Natural killer cell (primary cell): ENCODE data around the gene PRRG1. TPM values are rescaled to one million over a fixed set of nuclear protein-coding genes. Genes with fewer than 3 reads are reported as not detected.
"Not testable (repeated sequence)": the region's sequence is repeated elsewhere in the genome, so short reads cannot be mapped to it uniquely, and the experiment has no call there.

Experiments
- ATAC-seq, 3 donors: fragments of 150-1000 bp in 2 of 3; fragments of 200-7000 bp in 1 of 3; cut with Tn5 transposase; 1 replicate in 1 of 3; 2 replicates in 2 of 3; pipeline ENCODE4 v1.10.0; 2021; ENCODE audit warnings: mild to moderate bottlenecking in 2 of 3, moderate library complexity in 2 of 3
- DNase-seq, 2 donors: peaks; one replicate each; pipeline versions ENCODE4 v3.0.0 to v3.0.0-alpha.2; 2013 to 2021; ENCODE audit warnings: mixed read lengths in 1 of 2
- H3K27ac ChIP-seq: one replicate; pipeline ENCODE4 v1.5.1; 2013; ENCODE audit warnings: mild to moderate bottlenecking, low read length
- H3K27me3 ChIP-seq: one replicate; pipeline ENCODE4 v1.6.1; 2013; ENCODE audit warnings: low read length; ENCODE audit not compliant: control insufficient read depth, insufficient read depth
- H3K36me3 ChIP-seq: one replicate; pipeline ENCODE4 v1.6.1; 2013; ENCODE audit warnings: low read length; ENCODE audit not compliant: control insufficient read depth, insufficient read depth
- H3K4me1 ChIP-seq: one replicate; pipeline ENCODE4 v1.6.1; 2013; ENCODE audit warnings: low read length; ENCODE audit not compliant: control insufficient read depth, insufficient read depth
- H3K4me3 ChIP-seq: one replicate; pipeline ENCODE4 v1.5.1; 2013; ENCODE audit warnings: low read length
- H3K9me3 ChIP-seq: one replicate; pipeline ENCODE4 v1.6.1; 2013; ENCODE audit warnings: low read length; ENCODE audit not compliant: control insufficient read depth, insufficient read depth
- H3K27ac Mint-ChIP-seq, 2 donors: one replicate each; pipeline ENCODE4 v1.8.0; 2022; ENCODE audit warnings: mild to moderate bottlenecking in 2 of 2, mixed read lengths in 2 of 2, moderate library complexity in 1 of 2
- H3K27me3 Mint-ChIP-seq, 2 donors: one replicate each; pipeline ENCODE4 v1.8.0; 2022; ENCODE audit warnings: low read depth in 2 of 2, mixed read lengths in 2 of 2
- H3K36me3 Mint-ChIP-seq: one replicate; pipeline ENCODE4 v1.8.0; 2022; ENCODE audit warnings: mixed read lengths
- H3K4me1 Mint-ChIP-seq, 2 donors: one replicate each; pipeline ENCODE4 v1.8.0; 2022; ENCODE audit warnings: mixed read lengths in 2 of 2
- H3K4me3 Mint-ChIP-seq: one replicate; pipeline ENCODE4 v1.8.0; 2022; ENCODE audit warnings: mild to moderate bottlenecking, moderate library complexity, mixed read lengths
- H3K9me3 Mint-ChIP-seq, 2 donors: one replicate each; pipeline ENCODE4 v1.8.0; 2022; ENCODE audit warnings: mixed read lengths in 2 of 2
- CTCF ChIP-seq: fragments of 200-600 bp; IDR thresholded peaks from one replicate; pipeline ENCODE4 v1.8.0; 2022; ENCODE audit warnings: antibody characterized with exemption
- WGBS: methylation state at CpG from one replicate; pipeline ENCODE4 v1.1.7; 2013; ENCODE audit warnings: missing lambda C conversion rate; ENCODE audit not compliant: insufficient coverage; 5-methylcytosine and 5-hydroxymethylcytosine counted together
- intact Hi-C: fragments of 100-400 bp; cut with micrococcal nuclease; formaldehyde crosslinking; loops from one replicate; pipeline ENCODE4 v1.14.2; 2022
- total RNA-seq, 4 donors: library from RNA; stranded (reverse); fragments of 120-200 nt in 1 of 4; gene quantifications; one replicate each; pipeline versions ENCODE4 v1.2.3 to v1.2.4, GENCODE V29; 2013 to 2022

The PRRG1 gene
- total RNA-seq, 3 donors from 2014 or later (not counting 1 experiment from before 2014, with no cell fraction given): not detected

GRCh38 chrX:37499649-37500048 lies 150.5 kb downstream of the PRRG1 start:
- H3K4me3 ChIP-seq, H3K27me3 ChIP-seq, H3K4me1 Mint-ChIP-seq, DNase-seq, H3K4me1 ChIP-seq, ATAC-seq, H3K27ac ChIP-seq, H3K9me3 ChIP-seq, H3K36me3 ChIP-seq, H3K9me3 Mint-ChIP-seq, H3K27ac Mint-ChIP-seq, H3K36me3 Mint-ChIP-seq, H3K4me3 Mint-ChIP-seq: not testable (repeated sequence)
- H3K27me3 Mint-ChIP-seq: peaks cover 3 to 12% of the 10 kb centered on the region in 2 donors
- WGBS: 75% methylated on average over 2 of the region's 4 CpGs
- intact Hi-C loops: loop anchor here (10.0 kb wide), 1 partner anchor 325 kb away; no protein-coding TSS in a partner anchor

GRCh38 chrX:37504991-37505390 lies 155.8 kb downstream of the PRRG1 start:
- no peak for TF ChIP-seq CTCF
- no peak overlapping the region for H3K4me3 ChIP-seq
- no peak overlapping the region for H3K4me3 Mint-ChIP-seq
- intact Hi-C loops: loop anchor here (10.0 kb wide), 1 partner anchor 320 kb away; no protein-coding TSS in a partner anchor
- H3K36me3 ChIP-seq: no peaks in the 10 kb centered on the region
- H3K4me1 Mint-ChIP-seq: no peaks in the 10 kb centered on the region
- no peak for ATAC-seq
- peaks cover 3 to 9% of the 10 kb centered on the region in 2 donors for H3K27me3 Mint-ChIP-seq
- H3K4me1 ChIP-seq: no peaks in the 10 kb centered on the region
- no peaks in the 10 kb centered on the region for H3K9me3 ChIP-seq
- DNase-seq: no peak
- WGBS: 98% methylated on average over 35 of the region's 35 CpGs
- no peaks in the 10 kb centered on the region for H3K36me3 Mint-ChIP-seq
- H3K27ac Mint-ChIP-seq: no peak overlapping the region
- H3K27me3 ChIP-seq: no peaks in the 10 kb centered on the region
- H3K27ac ChIP-seq: no peak overlapping the region
- no peaks in the 10 kb centered on the region for H3K9me3 Mint-ChIP-seq

Other genes starting within 250 kb of the PRRG1 start
- gene LANCL3, start 222.3 kb downstream of the PRRG1 start, total RNA-seq: 1 to 10 TPM; 2.0 to 2.7 (median 2.6) TPM